KOPT-K1 (cell line): ENCODE data around the gene HAUS3.

Source experiments
- H3K27ac ChIP-seq: fragments of 200-600 bp; sonication (generic); 2 replicates; pipeline ENCODE4 v1.5.1; 2016; ENCODE audit warnings: antibody characterized with exemption, mild to moderate bottlenecking, low read depth, low read length; ENCODE audit not compliant: poor library complexity, severe bottlenecking
- H3K36me3 ChIP-seq: fragments of 200-600 bp; sonication (generic); 2 replicates; pipeline ENCODE4 v1.5.1; 2017; ENCODE audit warnings: antibody characterized with exemption, mild to moderate bottlenecking, low read length, moderate library complexity; ENCODE audit not compliant: insufficient read depth
- H3K9me3 ChIP-seq: fragments of 200-600 bp; sonication (generic); 2 replicates; pipeline ENCODE4 v1.5.1; 2017; ENCODE audit warnings: antibody characterized with exemption, low read length, mild to moderate bottlenecking; ENCODE audit not compliant: insufficient read depth, poor library complexity, severe bottlenecking

Gene HAUS3

GRCh38 chr4:2186865-2187172 lies 55.1 kb downstream of the HAUS3 start:
- Histone ChIP-seq H3K27ac (no peak overlapping the region), H3K36me3 (no peaks in the 10 kb centered on the region)

GRCh38 chr4:2186133-2186864 lies 55.6 kb downstream of the HAUS3 start:
- Histone ChIP-seq H3K27ac (no peak overlapping the region), H3K36me3 (no peaks in the 10 kb centered on the region)

More at GRCh38 chr4:2186865-2187172, 55.1 kb downstream of the HAUS3 start:
- H3K9me3 ChIP-seq: peaks cover 22% of the 10 kb centered on the region

GRCh38 chr4:2183394-2183793 lies 58.5 kb downstream of the HAUS3 start:
- H3K36me3 ChIP-seq: no peaks in the 10 kb centered on the region
- peaks cover 22% of the 10 kb centered on the region for H3K9me3 ChIP-seq
- H3K27ac ChIP-seq: no peak overlapping the region

More at GRCh38 chr4:2186133-2186864, 55.6 kb downstream of the HAUS3 start:
- H3K9me3 ChIP-seq: peaks cover 22% of the 10 kb centered on the region

- Histone ChIP-seq H3K27ac (no peak overlapping the region), H3K9me3 (peaks cover 22% of the 10 kb centered on the region), H3K36me3 (no peaks in the 10 kb centered on the region)
Observed at GRCh38 chr4:2182994-2183393, 58.9 kb downstream of the HAUS3 start.

- H3K36me3 ChIP-seq: no peaks in the 10 kb centered on the region
- no peak overlapping the region for H3K27ac ChIP-seq
- H3K9me3 ChIP-seq: peaks cover 9% of the 10 kb centered on the region
Observed at GRCh38 chr4:2180410-2180809, 61.5 kb downstream of the HAUS3 start.

GRCh38 chr4:2179717-2180116 lies 62.2 kb downstream of the HAUS3 start:
- H3K36me3 ChIP-seq: no peaks in the 10 kb centered on the region
- no peak overlapping the region for H3K27ac ChIP-seq
- H3K9me3 ChIP-seq: peaks cover 9% of the 10 kb centered on the region

- Histone ChIP-seq H3K9me3 (peaks cover 9% of the 10 kb centered on the region), H3K36me3 (no peaks in the 10 kb centered on the region), H3K27ac (no peak overlapping the region)
Observed at GRCh38 chr4:2178986-2179385, 62.9 kb downstream of the HAUS3 start.
